Activated CD4-positive, alpha-beta memory T cell treated with anti-CD3 and anti-CD28 coated beads for 36 hours (primary cell): ENCODE data around the gene CDCA5. TPM values are rescaled to one million over a fixed set of nuclear protein-coding genes. Genes with fewer than 3 reads are reported as not detected.

Experiments
- CTCF ChIA-PET: fragments of 350-600 bp; sonication (Branson Sonifier 250); formaldehyde crosslinking; loops from one replicate; lab custom pipeline; 2021; ENCODE audit warnings: antibody characterized with exemption, inconsistent platforms; lab: Charles Lee
- POLR2A ChIA-PET: fragments of 350-600 bp; sonication (Branson Sonifier 250); formaldehyde crosslinking; loops from one replicate; lab custom pipeline; 2021; ENCODE audit warnings: antibody characterized with exemption; lab: Charles Lee
- DNase-seq: peaks from one replicate; pipeline ENCODE4 v3.0.0-alpha.2; 2020
- H3K27ac Mint-ChIP-seq: one replicate; pipeline ENCODE4 v1.8.0; 2021; ENCODE audit warnings: mixed read lengths
- H3K27me3 Mint-ChIP-seq: one replicate; pipeline ENCODE4 v1.8.0; 2021; ENCODE audit warnings: mixed read lengths
- H3K36me3 Mint-ChIP-seq: one replicate; pipeline ENCODE4 v1.8.0; 2021; ENCODE audit warnings: mixed read lengths
- H3K4me1 Mint-ChIP-seq: one replicate; pipeline ENCODE4 v1.8.0; 2021; ENCODE audit warnings: low read depth, mixed read lengths
- H3K4me3 Mint-ChIP-seq: one replicate; pipeline ENCODE4 v1.8.0; 2021; ENCODE audit warnings: mild to moderate bottlenecking, mixed read lengths
- H3K9me3 Mint-ChIP-seq: one replicate; pipeline ENCODE4 v1.8.0; 2021; ENCODE audit warnings: mixed read lengths
- intact Hi-C: fragments of 100-400 bp; cut with micrococcal nuclease; formaldehyde crosslinking; loops from one replicate; pipeline ENCODE4 v1.15.1; 2023
- total RNA-seq, 2 experiments: library from RNA; stranded (reverse); gene quantifications; one replicate each; pipeline ENCODE4 v1.2.3, GENCODE V29; 2021

CDCA5 gene
- total RNA-seq, 2 experiments from 2014 or later: 111 to 112 TPM

- no peak overlapping the region for H3K4me3 Mint-ChIP-seq
- H3K36me3 Mint-ChIP-seq: no peaks in the 10 kb centered on the region
- no peaks in the 10 kb centered on the region for H3K9me3 Mint-ChIP-seq
- intact Hi-C loops: no loop called here
- ChIA-PET CTCF (no interaction called here), POLR2A (interaction anchor here (1.0 kb wide), 1 partner anchor 17 kb away, joined by 3 read pairs; the partner anchor contains the start of gene CDCA5)
- H3K4me1 Mint-ChIP-seq: no peaks in the 10 kb centered on the region
- no peaks in the 10 kb centered on the region for H3K27me3 Mint-ChIP-seq
- no peak overlapping the region for H3K27ac Mint-ChIP-seq
- DNase-seq: no peak
These were observed 17.5 kb downstream of the CDCA5 start for GRCh38 chr11:65066315-65066714.

DNA sequence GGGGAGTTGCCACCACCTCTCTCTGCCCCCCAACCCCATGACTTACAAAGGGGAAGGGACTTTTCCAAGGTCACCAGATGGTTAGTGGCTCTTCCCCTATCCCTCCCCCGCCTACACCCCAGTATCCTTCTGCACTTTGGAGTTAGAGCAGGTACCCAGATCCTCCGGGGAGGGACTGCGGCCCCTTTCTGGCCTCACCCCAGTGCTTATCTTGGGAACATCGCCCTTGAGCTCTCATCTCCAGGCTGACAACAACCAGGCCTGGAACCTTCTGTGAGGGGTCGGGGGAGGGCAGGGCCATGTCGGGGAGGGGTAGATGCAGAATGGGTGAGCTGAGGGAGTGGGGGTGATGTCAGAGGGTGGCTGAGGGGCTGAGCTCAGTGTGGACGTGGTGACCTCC is 18.0 kb downstream of the CDCA5 start:
- no peak overlapping the region for H3K27ac Mint-ChIP-seq
- H3K36me3 Mint-ChIP-seq: no peaks in the 10 kb centered on the region
- POLR2A ChIA-PET: interaction anchor here (0.6 to 1.0 kb wide), 2 partner anchors 17 to 29 kb away, joined by 3 to 4 read pairs; partner anchors contain the start of gene CDCA5
- DNase-seq: no peak
- CTCF ChIA-PET: no interaction called here
- H3K4me3 Mint-ChIP-seq: no peak overlapping the region
- H3K4me1 Mint-ChIP-seq: no peaks in the 10 kb centered on the region
- no peaks in the 10 kb centered on the region for H3K27me3 Mint-ChIP-seq
- intact Hi-C loops: no loop called here
- no peaks in the 10 kb centered on the region for H3K9me3 Mint-ChIP-seq

DNA sequence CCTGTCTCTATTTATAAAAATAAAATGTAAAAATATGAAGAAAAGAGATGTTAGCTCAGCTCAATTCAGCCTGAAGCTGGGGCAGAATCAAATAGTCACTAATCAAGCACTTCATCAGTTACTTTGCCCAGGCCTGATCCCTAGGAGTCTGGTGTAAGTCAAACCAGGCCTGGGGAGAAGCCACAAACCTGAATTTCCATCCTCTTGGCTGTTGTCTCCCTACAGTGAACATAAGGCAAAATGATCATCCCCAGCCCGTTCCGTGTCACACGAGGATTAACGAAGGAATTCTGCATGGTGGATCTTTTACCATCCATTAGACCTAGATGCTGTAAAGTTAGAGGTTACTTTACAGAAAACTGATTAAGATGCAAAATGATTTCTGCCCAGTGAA is 19.0 kb downstream of the CDCA5 start:
- Mint-ChIP-seq H3K27me3 (no peaks in the 10 kb centered on the region), H3K36me3 (no peaks in the 10 kb centered on the region), H3K27ac (no peak overlapping the region), H3K4me3 (no peak overlapping the region), H3K9me3 (no peaks in the 10 kb centered on the region), H3K4me1 (no peaks in the 10 kb centered on the region)
- no peak for DNase-seq
- ChIA-PET CTCF (no interaction called here), POLR2A (no interaction called here)
- intact Hi-C loops: loop anchor here (5.0 kb wide), 1 partner anchor 53 kb away; the partner anchor contains the start of gene ARL2

DNA sequence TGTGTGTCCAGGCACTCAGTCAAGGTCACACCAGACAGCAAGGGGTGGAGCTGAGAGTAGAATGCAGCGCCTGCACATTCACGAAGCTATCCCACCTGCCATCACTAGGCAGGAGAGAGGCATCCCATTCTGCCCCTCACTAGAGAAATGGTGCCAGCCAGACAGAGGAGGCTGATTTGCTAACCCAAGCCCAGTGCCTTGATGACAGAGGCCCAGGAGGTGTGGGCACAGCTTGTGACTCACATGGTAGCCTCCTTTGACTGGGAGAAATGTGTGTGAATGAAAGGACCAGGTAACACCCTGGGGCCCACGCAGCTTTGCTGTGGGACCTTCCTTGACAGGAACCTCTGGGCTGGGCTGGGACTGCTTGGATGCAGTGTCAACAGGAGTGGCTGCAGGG is 20.3 kb downstream of the CDCA5 start:
- H3K4me1 Mint-ChIP-seq: no peaks in the 10 kb centered on the region
- POLR2A ChIA-PET: no interaction called here
- no peaks in the 10 kb centered on the region for H3K27me3 Mint-ChIP-seq
- H3K27ac Mint-ChIP-seq: no peak overlapping the region
- CTCF ChIA-PET: no interaction called here
- DNase-seq: no peak
- intact Hi-C loops: loop anchor here (5.0 kb wide), 1 partner anchor 51 kb away; the partner anchor contains the start of gene ARL2
- H3K4me3 Mint-ChIP-seq: no peak overlapping the region
- H3K36me3 Mint-ChIP-seq: no peaks in the 10 kb centered on the region
- H3K9me3 Mint-ChIP-seq: no peaks in the 10 kb centered on the region

- ChIA-PET POLR2A (no interaction called here), CTCF (no interaction called here)
- no peaks in the 10 kb centered on the region for H3K36me3 Mint-ChIP-seq
- no peak overlapping the region for H3K4me3 Mint-ChIP-seq
- H3K27me3 Mint-ChIP-seq: no peaks in the 10 kb centered on the region
- H3K27ac Mint-ChIP-seq: no peak overlapping the region
- intact Hi-C loops: loop anchor here (5.0 kb wide), 1 partner anchor 49 kb away; the partner anchor contains the start of gene ARL2
- no peaks in the 10 kb centered on the region for H3K4me1 Mint-ChIP-seq
- DNase-seq: no peak
- H3K9me3 Mint-ChIP-seq: no peaks in the 10 kb centered on the region
These were observed 22.9 kb downstream of the CDCA5 start for GRCh38 chr11:65060913-65061408.

DNA sequence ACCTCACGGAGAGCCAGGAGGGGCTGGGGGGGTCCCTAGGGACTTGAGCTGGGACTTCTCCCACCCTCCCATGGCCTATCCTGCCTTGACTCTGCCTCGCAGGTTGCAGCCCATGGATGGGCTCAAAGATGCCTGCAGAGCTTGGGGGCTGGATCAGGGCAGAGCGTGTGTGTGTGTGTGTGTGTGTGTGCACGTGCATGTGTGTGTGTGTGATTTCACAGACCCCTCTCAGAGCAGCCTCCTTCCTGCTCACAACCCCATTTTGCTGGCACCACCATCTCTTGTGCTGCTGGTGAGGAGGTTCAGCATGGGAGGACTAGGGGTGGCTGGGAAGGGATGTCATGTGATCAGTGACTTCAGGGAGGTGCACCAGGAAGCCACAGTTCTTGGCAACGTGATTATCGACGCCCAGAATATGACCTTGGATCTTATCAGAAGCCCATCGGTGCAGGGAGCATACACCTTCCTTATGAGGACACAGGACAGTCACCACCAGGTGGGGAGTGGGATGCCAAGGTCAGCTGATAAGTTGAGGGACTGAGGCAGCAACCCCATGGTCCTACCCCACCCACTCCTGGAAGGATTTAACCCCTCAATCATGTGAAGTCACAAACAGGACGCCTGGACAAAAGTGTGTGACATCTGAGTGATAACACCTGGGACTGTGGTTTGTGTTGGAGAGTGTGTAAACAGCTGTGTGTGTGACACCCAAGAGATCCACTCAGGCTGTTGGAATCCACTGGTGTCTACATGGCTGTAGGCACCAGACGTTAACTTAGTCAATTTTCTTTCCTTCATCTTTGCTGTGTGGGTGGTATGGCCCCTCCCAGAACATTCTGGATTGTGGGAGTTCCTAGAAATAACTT is 23.6 kb downstream of the CDCA5 start:
- no peaks in the 10 kb centered on the region for H3K4me1 Mint-ChIP-seq
- intact Hi-C loops: loop anchor here (5.0 kb wide), 1 partner anchor 48 kb away; the partner anchor contains the start of gene ARL2
- no peak overlapping the region for H3K27ac Mint-ChIP-seq
- ChIA-PET POLR2A (no interaction called here), CTCF (no interaction called here)
- H3K9me3 Mint-ChIP-seq: no peaks in the 10 kb centered on the region
- H3K27me3 Mint-ChIP-seq: no peaks in the 10 kb centered on the region
- no peak for DNase-seq
- H3K36me3 Mint-ChIP-seq: no peaks in the 10 kb centered on the region
- H3K4me3 Mint-ChIP-seq: no peak overlapping the region

DNA sequence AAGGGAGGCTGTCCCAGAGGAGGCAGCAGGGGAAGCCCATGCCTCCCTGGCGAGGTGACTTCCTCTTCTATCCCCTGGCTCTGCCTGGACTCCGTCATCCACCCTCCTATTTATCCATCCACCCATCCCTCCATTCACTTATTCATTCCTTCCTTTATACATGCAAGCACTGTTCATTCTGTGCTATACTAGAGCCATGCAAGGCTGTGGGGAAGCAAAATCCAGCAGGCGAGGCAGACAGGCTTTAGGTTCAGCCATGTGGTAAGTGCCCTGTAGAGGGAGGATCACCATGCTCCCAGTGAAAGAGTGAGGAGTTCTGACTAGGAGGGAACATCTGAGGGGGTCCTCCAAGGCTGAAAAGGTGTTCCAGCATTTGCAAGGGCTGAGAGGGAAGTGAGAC is 24.3 kb downstream of the CDCA5 start:
- CTCF ChIA-PET: interaction anchor here (1.4 kb wide), 1 partner anchor 47 kb away, joined by 3 read pairs; no protein-coding TSS in a partner anchor
- no peak for DNase-seq
- no peak overlapping the region for H3K4me3 Mint-ChIP-seq
- no peak overlapping the region for H3K27ac Mint-ChIP-seq
- no peaks in the 10 kb centered on the region for H3K36me3 Mint-ChIP-seq
- H3K4me1 Mint-ChIP-seq: peaks cover 3% of the 10 kb centered on the region
- POLR2A ChIA-PET: no interaction called here
- intact Hi-C loops: no loop called here
- no peaks in the 10 kb centered on the region for H3K9me3 Mint-ChIP-seq
- H3K27me3 Mint-ChIP-seq: no peaks in the 10 kb centered on the region

DNA sequence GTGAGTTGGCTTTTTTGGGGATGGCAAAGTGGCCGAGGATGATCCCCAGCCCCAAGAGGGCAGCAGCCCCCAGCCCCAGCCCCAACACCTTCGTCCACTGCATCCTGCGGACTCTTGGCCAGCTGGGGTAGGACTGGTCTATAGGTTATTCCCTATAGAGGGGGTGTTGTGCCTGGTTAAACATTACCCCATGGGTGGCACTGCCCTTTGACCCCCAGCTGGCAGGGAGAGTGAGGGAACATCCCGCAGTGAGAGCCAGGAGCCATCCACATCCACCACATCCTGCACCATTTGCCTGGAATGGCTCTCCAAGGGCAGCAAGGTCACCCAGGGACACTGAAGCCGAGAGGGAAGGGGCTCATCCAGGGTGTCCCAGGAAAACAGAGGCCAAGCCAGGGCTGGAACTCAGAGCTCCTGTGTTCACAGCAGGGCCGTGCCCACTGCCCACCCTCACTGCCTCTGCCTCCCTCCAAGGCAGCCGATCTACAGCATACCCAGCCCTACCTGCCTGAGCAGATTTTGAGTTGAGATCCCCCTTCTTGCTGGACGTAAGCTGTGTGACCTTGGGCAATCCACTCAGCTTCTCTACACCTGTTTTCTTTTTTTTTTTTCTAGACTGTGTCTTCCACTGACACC is 25.3 kb downstream of the CDCA5 start, which contains the start of gene NAALADL1:
Gene NAALADL1 (minus strand): TSS at position 135 of the 636 bp plus-strand sequence. CDS start 32 bp downstream, at position 103.
- no peaks in the 10 kb centered on the region for H3K36me3 Mint-ChIP-seq
- POLR2A ChIA-PET: no interaction called here
- intact Hi-C loops: no loop called here
- H3K4me3 Mint-ChIP-seq: no peak within 1 kb of the TSS
- no peaks in the 10 kb centered on the region for H3K9me3 Mint-ChIP-seq
- no peak within 1 kb of the TSS for H3K27ac Mint-ChIP-seq
- H3K4me1 Mint-ChIP-seq: peaks cover 12% of the 10 kb centered on the region
- CTCF ChIA-PET: interaction anchor here (0.8 to 1.4 kb wide), 2 partner anchors 41 to 46 kb away, joined by 3 read pairs; no protein-coding TSS in a partner anchor
- no peaks in the 10 kb centered on the region for H3K27me3 Mint-ChIP-seq
- no peak for DNase-seq

GRCh38 chr11:65058012-65058411 is 25.8 kb downstream of the CDCA5 start:
- H3K27me3 Mint-ChIP-seq: no peaks in the 10 kb centered on the region
- no peaks in the 10 kb centered on the region for H3K9me3 Mint-ChIP-seq
- CTCF ChIA-PET: no interaction called here
- no peak for DNase-seq
- intact Hi-C loops: no loop called here
- POLR2A ChIA-PET: no interaction called here
- H3K4me1 Mint-ChIP-seq: peaks cover 14% of the 10 kb centered on the region
- no peak overlapping the region for H3K4me3 Mint-ChIP-seq
- H3K27ac Mint-ChIP-seq: no peak overlapping the region
- no peaks in the 10 kb centered on the region for H3K36me3 Mint-ChIP-seq

- Mint-ChIP-seq H3K27ac (no peak overlapping the region), H3K36me3 (no peaks in the 10 kb centered on the region), H3K4me3 (no peak overlapping the region), H3K4me1 (peaks cover 14% of the 10 kb centered on the region), H3K9me3 (no peaks in the 10 kb centered on the region), H3K27me3 (no peaks in the 10 kb centered on the region)
- no peak for DNase-seq
- intact Hi-C loops: no loop called here
- ChIA-PET CTCF (no interaction called here), POLR2A (no interaction called here)
These were observed 26.3 kb downstream of the CDCA5 start for GRCh38 chr11:65057526-65057925.

- intact Hi-C loops: no loop called here
- POLR2A ChIA-PET: no interaction called here
- H3K36me3 Mint-ChIP-seq: no peaks in the 10 kb centered on the region
- no peak overlapping the region for H3K4me3 Mint-ChIP-seq
- no peak for DNase-seq
- CTCF ChIA-PET: no interaction called here
- no peak overlapping the region for H3K27ac Mint-ChIP-seq
- peaks cover 14% of the 10 kb centered on the region for H3K4me1 Mint-ChIP-seq
- no peaks in the 10 kb centered on the region for H3K9me3 Mint-ChIP-seq
- no peaks in the 10 kb centered on the region for H3K27me3 Mint-ChIP-seq
These were observed 26.8 kb downstream of the CDCA5 start for GRCh38 chr11:65056999-65057398.

- no peaks in the 10 kb centered on the region for H3K27me3 Mint-ChIP-seq
- peaks cover 14% of the 10 kb centered on the region for H3K4me1 Mint-ChIP-seq
- H3K27ac Mint-ChIP-seq: no peak overlapping the region
- H3K36me3 Mint-ChIP-seq: no peaks in the 10 kb centered on the region
- intact Hi-C loops: no loop called here
- ChIA-PET POLR2A (interaction anchor here (0.6 kb wide), 1 partner anchor 117 kb away, joined by 3 read pairs; no protein-coding TSS in a partner anchor), CTCF (interaction anchor here (0.9 kb wide), 1 partner anchor 206 kb away, joined by 3 read pairs; no protein-coding TSS in a partner anchor)
- no peak for DNase-seq
- H3K4me3 Mint-ChIP-seq: no peak overlapping the region
- H3K9me3 Mint-ChIP-seq: no peaks in the 10 kb centered on the region
These were observed 28.3 kb downstream of the CDCA5 start for GRCh38 chr11:65055538-65055937.
